HG03558 (cell line): Measurements from ENCODE around the gene NLRP5.
"Not testable (repeated sequence)": the region's sequence is repeated elsewhere in the genome, so short reads cannot be mapped to it uniquely, and the experiment has no call there.

Source experiments
- ATAC-seq: cut with Tn5 transposase; IDR thresholded peaks from one replicate; pipeline ENCODE4 v1.9.1; 2021; ENCODE audit warnings: moderate number of reproducible peaks; ENCODE audit not compliant: unreplicated experiment; ENCODE audit errors: extremely low read depth

Gene NLRP5

DNA sequence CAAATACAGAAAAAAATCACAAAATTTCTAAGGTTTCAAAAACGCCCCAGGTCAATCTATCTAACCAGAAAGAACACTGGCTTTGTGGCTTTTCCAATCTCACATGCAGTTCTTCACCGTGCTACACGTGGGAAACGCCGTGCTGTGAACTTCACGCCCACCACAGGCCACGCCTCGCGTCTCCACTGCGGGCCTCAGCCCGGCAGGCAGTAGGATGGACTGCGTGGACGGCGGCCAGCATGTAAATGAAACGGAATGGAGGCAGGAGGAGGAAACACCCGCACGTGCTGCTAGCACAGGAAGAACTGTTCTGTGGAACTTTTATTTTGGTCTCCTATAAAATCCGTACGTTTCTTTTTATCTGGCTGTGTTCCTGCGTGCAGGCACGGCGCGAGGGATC is 110.7 kb downstream of the NLRP5 start:
- no peak for ATAC-seq

DNA sequence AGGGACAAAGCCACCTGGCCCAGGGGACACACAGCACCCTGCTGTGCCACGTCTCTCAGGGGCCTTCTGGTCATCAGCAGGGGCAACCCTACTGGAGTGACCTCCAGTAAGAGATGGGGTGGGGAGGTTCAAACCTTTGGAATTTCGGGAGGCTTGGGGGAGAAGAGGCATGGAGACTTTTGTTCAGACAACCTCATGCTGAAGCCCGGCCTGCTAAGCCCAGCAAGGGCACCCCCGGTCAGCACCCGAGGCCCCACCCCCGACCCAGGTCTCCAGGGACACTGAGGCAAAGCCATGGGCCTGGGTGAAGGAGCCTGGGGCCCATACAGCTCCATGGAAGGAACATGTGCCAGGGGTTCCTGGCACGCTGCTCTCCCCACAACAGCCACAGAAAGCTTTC is 111.2 kb downstream of the NLRP5 start:
- ATAC-seq: no peak

DNA sequence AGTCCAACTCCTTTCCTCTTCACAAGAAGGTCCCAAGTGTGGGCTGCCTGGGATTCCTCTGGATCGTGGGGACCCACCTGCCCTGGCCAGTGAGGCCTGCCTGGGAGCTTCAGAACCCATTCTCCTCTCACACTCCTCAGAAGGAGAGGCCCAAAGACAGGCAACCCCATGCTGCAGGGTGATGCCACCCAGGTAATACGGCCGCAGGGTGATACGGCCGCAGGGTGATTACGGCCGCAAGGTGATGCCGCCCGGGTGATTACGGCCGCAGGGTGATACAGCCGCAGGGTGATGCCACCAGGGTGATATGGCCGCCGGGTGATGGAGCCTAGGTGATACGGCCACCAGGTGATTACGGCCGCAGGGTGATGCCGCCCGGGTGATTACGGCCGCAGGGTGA is 111.7 kb downstream of the NLRP5 start:
- ATAC-seq: not testable (repeated sequence)

DNA sequence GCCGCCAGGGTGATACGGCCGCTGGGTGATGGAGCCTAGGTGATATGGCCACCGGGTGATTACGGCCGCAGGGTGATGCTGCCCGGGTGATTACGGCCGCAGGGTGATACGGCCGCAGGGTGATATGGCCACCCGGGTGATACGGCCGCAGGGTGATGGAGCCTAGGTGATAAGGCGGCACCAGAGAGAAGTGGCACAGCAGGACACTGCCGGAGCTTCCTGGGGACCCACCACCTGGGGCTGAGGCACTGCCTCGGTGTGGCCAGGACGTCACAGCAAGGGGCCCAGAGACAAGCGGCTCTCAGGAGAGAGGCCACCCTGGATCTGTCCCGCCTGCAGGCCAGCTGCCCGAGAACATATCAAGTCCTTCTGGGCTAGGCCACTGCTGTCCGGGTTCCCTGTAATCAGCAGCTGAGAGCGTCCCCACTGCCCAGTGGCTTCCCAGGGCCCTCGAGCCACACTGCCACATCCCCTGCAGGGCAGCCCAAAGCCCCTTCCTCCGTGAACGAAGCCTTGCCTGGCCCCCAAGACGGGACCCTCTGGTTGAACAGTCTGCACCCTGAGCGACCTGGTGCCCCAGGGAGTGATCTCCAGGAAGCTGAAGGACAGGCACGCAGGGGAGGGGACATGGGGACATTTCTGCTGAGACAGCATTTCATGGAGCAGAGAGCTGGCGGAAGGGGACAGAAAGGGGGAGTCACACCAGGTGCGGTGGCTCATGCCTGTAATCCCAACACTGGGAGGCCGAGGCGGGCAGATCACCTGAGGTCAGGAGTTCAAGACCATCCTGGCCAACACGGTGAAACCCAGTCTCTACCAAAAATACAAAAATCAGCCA is 112.4 kb downstream of the NLRP5 start:
- ATAC-seq: no peak

DNA sequence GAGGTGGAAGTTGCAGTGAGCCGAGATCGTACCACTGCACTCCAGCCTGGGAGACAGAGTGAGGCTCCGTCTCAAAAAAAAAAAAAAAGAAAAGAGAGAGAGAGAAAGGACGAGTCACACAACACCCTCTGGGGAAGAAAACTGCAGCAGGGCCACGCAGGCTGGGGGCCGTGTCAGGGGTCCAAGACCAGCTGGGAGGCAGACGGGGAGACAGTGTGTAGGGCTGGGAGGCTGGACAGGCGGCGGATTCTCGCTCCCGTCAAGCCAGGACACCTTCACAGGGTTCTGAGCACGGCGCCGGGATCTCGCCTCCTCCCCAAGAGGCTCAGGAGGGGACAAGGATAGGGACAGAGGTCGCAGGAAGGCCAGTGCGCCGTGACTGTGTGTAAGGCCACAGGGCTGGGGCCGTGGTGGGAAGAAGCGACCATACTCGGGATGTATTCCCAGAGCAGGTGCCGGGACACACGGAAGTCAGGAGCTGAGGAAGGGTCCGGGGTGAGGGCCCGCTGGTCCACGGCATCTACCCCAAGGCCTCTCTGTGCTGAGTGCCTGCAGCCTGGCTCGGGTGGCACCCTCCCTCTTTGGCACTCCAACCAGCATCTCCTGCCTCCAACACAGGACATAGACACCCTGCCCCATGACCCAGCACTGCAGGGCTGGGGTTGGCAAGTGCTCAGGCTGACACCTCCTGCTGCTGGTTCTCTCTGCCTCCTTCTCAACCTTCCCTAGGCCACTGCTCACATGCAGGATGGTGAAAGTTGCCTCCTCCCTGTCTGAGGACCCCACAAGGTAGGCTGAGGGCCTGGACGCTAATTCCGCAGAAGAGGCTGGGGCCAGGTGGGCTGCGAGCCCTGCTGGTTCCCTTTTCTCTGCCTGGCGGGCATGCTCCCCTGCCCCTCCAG is 113.3 kb downstream of the NLRP5 start:
- no peak for ATAC-seq

DNA sequence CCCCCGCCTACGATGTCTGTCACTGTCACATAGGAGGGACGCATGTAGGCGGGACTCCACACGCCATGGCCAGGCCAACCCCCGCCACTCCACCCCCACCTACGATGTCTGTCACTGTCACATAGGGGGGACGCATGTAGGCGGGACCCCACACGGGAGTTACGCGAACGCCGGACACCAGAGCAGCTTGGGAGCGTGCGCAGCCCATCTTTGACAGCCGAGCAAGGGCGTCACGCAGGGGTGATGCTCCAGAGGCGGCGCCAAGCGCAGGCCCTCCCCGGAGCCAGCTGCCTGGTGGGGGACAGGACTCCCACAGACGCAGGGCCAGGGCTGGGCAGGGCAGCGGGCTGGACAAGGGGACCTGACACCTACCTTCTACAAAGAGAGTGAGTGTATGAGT is 114.5 kb downstream of the NLRP5 start:
- no peak for ATAC-seq

DNA sequence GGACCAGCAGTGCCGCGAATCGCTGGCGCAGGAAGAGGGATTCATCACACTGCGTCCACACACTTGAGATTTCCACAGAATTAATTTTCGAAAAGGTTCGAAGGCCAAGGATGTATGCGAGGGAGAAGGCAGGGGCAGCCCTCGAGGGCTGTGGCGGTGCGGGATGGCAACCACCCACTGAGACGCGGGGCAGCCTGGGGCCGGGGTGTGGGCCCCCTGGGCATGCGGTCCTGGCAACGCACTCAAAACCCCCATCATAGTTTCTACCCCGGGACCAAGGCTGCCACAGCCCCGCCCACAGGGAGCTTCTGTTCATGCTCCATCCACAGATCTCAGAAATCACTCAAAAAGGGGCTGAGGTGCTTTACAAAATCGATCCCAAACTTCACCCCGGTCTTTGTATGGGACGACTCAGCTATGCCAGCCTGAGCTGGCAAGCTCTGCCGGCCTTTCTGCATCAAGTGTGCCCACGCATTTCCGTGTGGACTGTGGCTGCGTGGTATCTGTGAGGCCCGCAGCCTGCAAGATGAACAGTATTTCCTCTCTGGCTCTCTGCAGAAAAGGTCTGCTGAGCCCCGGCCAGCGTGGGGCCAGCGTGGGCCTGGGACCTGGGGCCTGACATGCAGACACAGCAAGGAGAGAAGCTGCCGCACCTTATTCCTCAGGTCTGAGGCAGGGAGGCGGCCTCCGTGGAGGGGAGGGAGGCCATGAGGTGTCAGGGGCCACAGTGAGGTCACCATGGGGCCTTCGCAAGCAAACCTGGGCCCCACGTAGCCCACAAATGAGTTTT is 115.4 kb downstream of the NLRP5 start:
- no peak for ATAC-seq

DNA sequence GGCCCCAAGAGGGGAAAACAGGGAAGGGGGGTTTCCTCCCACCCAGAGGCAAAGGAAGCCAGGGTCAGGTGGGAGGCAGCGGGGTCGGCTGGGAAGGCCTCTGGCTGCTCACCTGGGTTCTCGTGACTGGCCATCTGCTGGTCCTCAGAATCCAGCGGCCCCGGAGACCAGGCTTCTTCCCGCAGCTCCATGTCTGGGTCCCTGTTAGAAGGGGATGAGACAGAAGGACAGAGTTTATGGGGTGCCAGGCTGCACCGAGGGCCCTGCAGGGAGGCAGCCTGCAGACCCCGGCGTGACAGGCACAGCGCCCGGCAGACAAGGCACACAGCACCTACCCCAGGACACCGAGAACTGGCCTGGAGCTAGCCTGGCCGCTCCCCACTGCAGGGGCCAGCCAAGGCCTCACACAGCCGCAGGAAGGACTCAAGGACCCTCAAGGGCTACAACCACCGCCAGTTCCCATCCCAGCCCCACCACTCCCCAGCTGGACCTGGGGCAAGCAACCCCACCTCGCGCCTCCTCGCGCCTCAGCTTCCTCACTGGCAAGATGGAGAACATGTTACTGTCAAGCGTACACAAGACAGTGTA is 116.5 kb downstream of the NLRP5 start:
- no peak for ATAC-seq

DNA sequence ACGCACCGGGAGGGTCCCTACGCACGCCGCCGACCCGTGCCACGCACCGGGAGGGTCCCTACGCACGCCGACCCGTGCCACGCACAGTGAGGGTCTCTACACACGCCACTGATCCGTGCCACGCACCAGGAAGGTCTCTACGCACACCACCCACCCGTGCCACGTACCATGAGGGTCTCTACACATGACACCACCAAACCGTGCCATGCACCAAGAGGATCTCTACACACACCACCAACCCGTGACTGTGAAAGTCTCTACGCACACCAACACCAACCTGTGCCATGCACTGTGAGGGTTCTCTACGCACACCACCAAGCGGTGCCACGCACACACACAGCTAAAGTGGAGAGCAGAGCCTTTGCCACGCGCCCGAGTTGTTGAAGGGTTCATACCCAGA is 117.8 kb downstream of the NLRP5 start:
- ATAC-seq: no peak

DNA sequence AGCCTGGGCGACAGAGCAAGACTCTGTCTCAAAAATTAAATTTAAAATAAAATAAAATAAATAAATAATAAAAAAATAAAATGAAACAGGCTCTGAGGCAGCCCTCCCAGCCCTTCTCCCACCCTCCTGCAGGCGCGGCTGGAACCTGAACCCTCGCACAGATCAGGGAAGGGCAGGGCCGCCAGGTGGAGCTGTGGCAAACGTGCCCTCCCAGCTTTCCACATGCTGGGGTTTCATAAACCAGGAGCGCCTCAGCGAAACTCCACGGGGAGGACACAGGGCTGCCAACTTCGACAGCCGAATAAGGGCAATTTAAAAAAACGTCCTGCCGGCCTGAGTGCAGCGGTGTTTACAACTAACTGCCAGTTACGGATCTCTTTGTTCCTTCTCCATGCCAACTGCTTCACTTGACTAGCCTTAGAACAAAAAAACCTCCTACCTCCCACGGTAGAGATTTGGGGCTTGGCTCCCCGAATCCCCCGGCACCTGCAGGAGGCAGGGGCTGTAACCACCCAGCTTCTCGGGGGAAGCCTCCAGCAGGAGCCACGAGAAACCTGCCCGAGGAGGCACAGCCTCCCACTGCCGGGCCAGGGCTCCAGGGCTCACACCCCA is 118.6 kb downstream of the NLRP5 start:
- ATAC-seq: no peak

DNA sequence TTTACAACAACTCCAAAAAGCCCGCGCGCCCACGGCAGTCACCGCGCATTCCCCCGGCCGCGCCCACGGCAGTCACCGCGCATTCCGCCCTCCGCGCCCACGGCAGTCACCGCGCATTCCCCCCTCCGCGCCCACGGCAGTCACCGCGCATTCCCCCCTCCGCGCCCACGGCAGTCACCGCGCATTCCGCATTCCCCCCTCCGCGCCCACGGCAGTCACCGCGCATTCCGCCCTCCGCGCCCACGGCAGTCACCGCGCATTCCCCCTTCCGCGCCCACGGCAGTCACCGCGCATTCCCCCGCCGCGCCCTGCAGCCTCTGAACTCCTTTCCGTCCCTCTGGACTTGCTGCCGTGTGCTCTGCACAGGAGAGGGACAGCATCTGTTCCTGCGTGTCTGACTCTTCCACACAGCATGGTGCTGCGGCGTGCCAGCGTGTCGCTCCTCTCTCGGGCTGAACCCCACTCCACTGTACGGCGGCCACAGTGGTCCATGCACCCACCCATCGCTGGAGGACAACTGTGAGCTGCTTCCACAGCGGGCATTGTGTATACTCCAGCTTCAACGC is 119.3 kb downstream of the NLRP5 start:
- not testable (repeated sequence) for ATAC-seq

DNA sequence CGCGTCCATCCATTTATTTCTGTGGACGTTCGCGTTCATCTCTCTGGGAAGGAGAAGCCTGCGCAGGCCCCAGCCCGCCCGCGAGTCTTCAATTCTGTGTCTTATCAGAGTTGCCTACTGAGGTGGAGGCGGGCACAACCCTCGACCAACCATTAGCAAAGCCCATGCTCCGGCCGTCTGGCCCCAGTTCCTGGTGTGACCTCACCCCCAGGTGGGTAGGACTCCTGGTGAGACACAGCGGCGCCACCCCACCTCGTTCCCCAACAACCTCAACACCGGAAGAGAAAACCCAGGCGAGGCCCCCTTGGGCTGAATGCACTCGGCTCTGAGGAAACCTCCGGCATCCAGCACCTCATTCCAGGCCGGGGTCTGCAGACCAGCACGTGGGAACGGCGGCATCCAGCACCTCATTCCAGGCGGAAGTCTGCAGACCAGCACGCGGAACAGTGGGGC is 119.8 kb downstream of the NLRP5 start:
- no peak for ATAC-seq

DNA sequence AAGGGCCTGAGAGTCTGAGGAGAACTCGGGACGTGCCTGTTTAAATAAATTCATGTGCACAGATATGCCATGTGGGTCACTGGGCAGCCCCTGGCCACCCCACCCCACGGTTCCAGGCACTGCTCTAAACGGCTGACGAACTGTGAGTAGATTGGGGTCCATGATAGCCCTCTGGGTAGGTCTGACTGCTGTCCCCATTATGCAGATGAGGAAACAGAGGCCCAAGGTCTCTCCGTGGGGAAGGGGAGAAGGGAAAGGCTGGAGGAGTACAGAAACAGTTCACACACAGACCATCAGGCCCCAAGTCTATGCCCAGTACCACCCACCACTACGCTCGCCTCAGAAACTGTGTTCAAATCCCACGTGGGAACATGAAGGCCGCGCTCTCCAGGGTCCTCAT is 120.4 kb downstream of the NLRP5 start:
- ATAC-seq: no peak

DNA sequence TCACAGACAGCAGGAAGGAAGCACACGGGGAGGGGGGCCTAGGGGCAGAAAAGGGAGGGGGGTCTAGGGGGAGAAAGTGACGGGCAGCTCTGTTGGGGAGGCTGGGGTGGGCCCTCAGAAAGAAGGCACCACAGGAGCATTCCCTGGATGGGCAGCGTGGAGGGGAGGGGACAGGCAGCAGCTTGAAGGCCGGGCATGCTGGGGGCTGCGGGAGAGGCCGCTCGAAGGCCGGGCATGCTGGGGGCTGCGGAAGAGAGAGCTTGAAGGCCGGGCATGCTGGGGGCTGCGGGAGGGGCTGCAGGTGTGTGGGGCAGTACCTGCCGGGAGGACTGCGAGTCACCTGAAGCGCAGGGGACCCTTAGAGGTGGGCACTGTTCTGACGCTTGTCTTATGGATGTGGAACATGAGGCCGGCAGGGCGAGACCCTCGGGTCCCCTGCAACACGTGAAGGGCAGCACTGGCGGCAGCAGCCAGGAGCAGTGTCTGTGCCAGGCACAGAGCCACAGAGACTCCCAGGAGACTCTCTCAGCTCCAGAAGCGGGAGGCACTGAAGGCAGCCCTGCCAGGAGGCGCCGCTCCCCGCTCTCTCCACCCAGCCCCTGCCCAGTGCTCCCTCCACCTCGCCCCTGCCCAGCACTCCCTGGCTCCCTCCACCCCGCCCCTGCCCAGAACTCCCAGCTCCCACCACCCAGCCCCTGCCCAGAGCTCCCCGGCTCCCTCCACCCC is 121.2 kb downstream of the NLRP5 start:
- no peak for ATAC-seq

DNA sequence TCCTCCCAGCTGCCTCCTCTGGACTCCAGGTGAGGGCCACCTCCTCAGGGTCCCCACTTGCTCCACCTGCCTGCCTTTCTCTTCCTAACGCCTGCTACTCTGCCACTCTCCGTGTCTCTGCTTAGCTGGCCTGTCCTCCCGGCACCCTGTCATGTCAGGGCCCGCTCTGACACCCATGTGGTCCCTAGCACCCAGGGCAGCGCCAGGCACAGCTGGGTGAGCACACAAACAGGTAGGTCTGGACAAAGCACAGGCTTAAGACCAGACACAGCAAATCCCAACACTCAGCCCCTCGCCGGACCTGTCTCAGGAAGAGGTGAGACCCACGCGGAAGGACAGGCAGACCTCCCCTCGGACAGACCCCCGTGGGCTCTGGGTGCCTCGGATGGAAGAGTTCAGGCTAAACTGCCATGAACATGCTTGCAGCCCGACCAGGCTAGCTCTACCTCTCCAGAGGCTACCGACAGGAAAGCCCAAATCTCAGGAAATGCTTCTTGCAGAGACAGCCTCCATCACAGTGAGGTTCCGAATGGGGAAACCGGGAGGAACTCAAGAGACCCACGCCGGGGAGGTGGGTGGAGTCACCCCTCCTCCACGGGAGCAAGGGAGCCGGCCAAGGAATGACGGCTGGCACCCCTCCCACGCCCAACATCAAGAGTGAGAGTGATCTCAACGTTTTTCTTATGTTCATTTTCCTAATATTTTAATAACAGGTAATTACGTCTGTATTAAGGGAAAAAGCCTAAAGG is 122.0 kb downstream of the NLRP5 start:
- no peak for ATAC-seq

DNA sequence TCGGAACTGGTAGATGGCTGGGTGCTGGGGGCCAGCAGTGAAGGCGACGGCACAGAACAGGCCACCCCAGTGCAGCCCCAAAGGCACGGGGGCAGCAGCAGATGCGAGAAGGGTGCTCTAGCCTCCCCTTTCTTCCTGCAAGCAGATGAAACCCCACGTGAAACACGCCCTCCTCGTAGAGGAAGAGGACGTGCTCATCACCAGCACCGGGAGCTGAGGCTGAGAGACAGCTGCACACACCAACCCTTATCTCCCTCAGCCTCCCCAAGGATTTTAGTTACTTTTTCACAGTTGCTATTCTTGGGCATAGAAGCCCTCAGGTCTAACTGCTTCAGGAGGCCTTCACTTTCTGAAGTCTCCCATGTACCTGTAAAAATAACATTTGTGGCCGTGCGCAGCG is 122.7 kb downstream of the NLRP5 start:
- ATAC-seq: no peak

DNA sequence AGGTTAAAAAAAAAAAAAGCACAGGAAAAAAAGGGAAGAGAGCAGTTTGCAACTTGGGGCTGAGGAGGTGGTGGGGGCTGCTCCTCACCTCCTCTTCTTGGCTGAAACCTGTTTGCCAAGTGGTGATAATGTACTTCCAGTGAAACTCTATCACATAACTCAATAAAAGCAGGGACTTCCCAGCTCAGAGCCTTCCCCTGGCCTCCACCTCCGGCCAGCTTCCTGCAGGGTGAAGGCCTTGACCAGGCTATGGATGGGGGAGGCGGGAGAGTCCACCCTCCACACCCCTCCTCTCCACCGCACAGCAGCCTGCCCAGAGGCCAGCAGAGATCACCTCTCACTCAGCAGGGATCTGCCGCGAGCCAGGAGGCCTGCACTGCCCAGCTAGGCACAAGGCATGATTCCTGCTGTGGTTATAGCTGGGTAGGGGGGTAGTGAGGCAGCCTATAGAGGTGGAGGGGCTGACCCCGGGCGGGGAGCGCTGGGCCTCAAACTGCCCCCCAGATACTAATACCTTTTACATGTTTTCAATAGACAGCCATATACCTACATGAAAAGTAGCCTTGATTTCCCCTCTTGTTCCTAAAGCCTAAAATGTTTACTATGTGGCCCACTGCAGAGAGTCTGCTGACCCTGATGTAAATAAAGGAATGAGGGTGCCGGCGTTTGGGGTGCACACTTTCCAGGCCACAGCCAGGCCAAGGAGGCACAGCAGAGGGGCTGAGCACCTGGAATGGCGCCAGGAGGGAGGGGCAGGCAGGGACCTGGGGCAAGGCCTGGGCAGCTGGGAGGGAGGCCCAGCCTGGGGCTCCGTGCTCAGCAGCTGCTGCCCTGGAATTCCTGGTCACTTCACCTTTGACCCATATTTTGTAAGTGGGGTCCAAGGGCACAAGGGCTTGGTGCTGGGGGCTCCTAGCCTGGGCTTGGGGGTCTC is 124.2 kb downstream of the NLRP5 start:
- ATAC-seq: no peak
